ENCODE data around the gene RAD51B. TPM values are rescaled to one million over a fixed set of nuclear protein-coding genes. Genes with fewer than 3 reads are reported as not detected.

Gene RAD51B
- total RNA-seq, 2 donors from 2014 or later = 22.8 to 33.8 TPM

DNA sequence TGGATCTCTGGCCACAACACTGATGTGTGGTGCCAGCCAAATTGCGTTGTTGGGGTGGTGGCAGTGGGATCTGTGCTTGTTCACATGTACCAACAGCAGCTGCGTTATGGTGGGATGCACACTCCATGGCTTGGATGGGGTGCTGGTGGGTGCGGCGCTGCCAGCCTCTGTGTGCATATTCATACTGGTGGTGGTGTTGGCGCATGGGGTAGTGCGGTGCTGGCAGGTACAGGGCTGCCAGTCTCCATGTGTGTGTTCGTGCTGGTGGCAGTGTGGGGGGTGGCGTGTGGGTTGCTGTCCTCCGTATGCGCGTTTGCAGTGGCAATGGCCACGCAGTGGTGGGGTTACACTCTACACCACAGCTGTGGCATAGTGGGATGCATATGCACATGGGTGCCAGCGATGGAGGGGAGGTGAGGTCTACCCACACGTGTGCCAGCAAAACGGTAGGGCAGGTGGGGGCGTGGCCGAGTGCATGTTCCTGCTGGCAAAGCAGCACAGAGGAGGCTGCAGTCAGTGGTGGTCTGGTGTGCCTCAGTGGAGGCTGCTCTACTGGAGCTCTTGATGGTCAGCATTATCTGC, 26.5 kb downstream of the RAD51B start:
- Histone ChIP-seq H3K9me3 (ENCODE audit: control insufficient read depth, low read length) (no peaks in the 10 kb centered on the region), H3K27ac (ENCODE audit: low read depth, low read length) (no peak overlapping the region), H3K9ac (ENCODE audit: extremely low read depth, low read length, poor library complexity, severe bottlenecking) (no peak overlapping the region), H3K27me3 (ENCODE audit: control insufficient read depth, insufficient read depth, low read length, poor library complexity, severe bottlenecking) (no peaks in the 10 kb centered on the region), H3K4me3 (ENCODE audit: low read length) (no peak overlapping the region), H3K36me3 (ENCODE audit: control insufficient read depth, insufficient read depth, low read length) (no peaks in the 10 kb centered on the region), H3K4me1 (ENCODE audit: control insufficient read depth, insufficient read depth, low read length) (no peaks in the 10 kb centered on the region)
- H3K27me3 Mint-ChIP-seq (ENCODE audit: insufficient read depth) = no peaks in the 10 kb centered on the region
- no peak overlapping the region for H3K27ac Mint-ChIP-seq
- no peak overlapping the region for H3K4me3 Mint-ChIP-seq
- DNase-seq = no peak
- H3K36me3 Mint-ChIP-seq (ENCODE audit: low read depth) = peaks cover 12% of the 10 kb centered on the region
- TF ChIP-seq, protein P1, sequence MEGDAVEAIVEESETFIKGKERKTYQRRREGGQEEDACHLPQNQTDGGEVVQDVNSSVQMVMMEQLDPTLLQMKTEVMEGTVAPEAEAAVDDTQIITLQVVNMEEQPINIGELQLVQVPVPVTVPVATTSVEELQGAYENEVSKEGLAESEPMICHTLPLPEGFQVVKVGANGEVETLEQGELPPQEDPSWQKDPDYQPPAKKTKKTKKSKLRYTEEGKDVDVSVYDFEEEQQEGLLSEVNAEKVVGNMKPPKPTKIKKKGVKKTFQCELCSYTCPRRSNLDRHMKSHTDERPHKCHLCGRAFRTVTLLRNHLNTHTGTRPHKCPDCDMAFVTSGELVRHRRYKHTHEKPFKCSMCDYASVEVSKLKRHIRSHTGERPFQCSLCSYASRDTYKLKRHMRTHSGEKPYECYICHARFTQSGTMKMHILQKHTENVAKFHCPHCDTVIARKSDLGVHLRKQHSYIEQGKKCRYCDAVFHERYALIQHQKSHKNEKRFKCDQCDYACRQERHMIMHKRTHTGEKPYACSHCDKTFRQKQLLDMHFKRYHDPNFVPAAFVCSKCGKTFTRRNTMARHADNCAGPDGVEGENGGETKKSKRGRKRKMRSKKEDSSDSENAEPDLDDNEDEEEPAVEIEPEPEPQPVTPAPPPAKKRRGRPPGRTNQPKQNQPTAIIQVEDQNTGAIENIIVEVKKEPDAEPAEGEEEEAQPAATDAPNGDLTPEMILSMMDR (conservative IDR thresholded peaks at IDR 0.05) = no peak
- no peaks in the 10 kb centered on the region for H3K4me1 Mint-ChIP-seq
- WGBS, 2 experiments (ENCODE audit: insufficient coverage in 1 of 2, insufficient read length in 1 of 2) = 91 to 95% methylated on average over 7 to 17 of the region's 17 CpGs
- peaks cover 2% of the 10 kb centered on the region for H3K9me3 Mint-ChIP-seq

DNA sequence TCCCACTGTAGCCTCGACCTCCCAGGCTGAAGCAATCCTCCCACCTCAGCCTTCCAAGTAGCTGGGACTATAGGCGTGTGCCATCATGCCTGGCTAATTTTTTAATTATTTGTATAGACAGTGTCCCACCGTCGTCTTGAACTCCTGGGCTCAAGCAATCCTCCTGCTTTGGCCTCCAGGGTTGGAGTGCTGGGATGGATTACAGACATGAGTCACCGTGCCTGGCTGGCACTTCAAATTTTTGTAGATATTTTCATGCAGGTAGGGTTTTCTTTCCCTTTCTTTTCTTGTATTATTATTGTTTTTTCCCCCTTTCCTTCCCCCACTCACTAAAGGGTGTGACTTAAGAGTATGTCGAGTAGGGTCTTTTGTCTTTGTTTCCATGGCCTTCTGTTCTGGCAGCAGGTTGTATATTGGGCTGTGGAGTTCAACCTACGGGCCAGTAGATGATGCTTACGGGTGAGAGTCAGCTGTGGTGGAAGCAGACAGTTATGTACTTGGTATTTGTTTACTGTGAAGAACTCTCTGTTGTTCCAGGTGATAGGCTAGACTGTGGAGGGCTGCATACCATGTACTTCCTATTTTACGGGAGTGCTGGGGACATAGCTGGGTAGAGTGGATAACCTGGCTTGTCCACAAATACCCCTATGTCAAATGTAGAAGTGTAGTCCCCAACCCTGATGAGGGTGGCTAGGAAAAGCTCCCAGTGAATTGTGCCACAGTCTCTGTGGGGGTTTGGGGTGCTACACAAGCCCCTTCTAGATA, 30.7 kb downstream of the RAD51B start:
- no peak overlapping the region for H3K27ac Mint-ChIP-seq
- H3K36me3 ChIP-seq (ENCODE audit: control insufficient read depth, insufficient read depth, low read length) = no peaks in the 10 kb centered on the region
- H3K9me3 ChIP-seq (ENCODE audit: control insufficient read depth, low read length) = no peaks in the 10 kb centered on the region
- H3K9me3 Mint-ChIP-seq = peaks cover 2% of the 10 kb centered on the region
- no peak overlapping the region for H3K27ac ChIP-seq (ENCODE audit: low read depth, low read length)
- no peaks in the 10 kb centered on the region for H3K27me3 Mint-ChIP-seq (ENCODE audit: insufficient read depth)
- no peaks in the 10 kb centered on the region for H3K4me1 Mint-ChIP-seq
- H3K4me1 ChIP-seq (ENCODE audit: control insufficient read depth, insufficient read depth, low read length) = no peaks in the 10 kb centered on the region
- no peak overlapping the region for H3K4me3 ChIP-seq (ENCODE audit: low read length)
- TF ChIP-seq, protein P1 (conservative IDR thresholded peaks at IDR 0.05) = no peak
- peaks cover 8% of the 10 kb centered on the region for H3K36me3 Mint-ChIP-seq (ENCODE audit: low read depth)
- WGBS, 2 experiments (ENCODE audit: insufficient coverage in 1 of 2, insufficient read length in 1 of 2) = 86 to 94% methylated on average over 2 to 9 of the region's 9 CpGs
- no peak overlapping the region for H3K9ac ChIP-seq (ENCODE audit: extremely low read depth, low read length, poor library complexity, severe bottlenecking)
- DNase-seq = no peak
- no peak overlapping the region for H3K4me3 Mint-ChIP-seq
- no peaks in the 10 kb centered on the region for H3K27me3 ChIP-seq (ENCODE audit: control insufficient read depth, insufficient read depth, low read length, poor library complexity, severe bottlenecking)

DNA sequence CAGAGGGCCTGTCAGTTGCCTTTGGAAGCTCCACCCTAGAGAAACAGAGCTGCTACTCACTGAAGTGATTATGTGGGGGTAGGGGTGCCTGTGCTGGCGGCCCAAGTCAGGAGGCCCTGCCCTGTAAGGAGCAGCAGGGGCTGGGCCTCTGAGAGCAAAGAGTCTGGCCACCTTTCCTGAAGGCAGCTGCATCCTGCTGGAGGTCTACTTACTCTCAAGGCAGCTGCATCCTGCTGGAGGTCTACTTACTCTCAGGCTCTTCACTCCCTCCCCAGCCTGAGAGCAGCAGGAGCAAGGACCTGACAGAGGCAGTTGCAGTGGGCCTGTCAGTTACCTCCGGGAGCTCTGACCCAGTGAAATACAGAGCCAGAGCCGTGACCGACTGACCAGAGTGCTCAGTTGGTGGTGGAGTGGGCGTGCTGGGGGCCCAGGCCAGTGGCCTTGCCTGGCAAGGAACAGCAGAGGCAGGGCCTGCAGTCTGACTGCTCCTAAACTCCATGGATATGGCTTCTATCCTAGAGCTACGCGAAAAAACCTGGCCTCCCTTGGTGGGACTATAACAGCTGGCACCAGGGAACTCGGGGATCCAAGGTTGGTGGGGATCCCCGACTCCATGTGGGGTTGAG, 32.3 kb downstream of the RAD51B start:
- WGBS, 2 experiments (ENCODE audit: insufficient coverage in 1 of 2, insufficient read length in 1 of 2) = 86 to 88% methylated on average over 9 of the region's 9 CpGs
- no peaks in the 10 kb centered on the region for H3K4me1 ChIP-seq (ENCODE audit: control insufficient read depth, insufficient read depth, low read length)
- no peak overlapping the region for H3K27ac Mint-ChIP-seq
- H3K9ac ChIP-seq (ENCODE audit: extremely low read depth, low read length, poor library complexity, severe bottlenecking) = no peak overlapping the region
- H3K9me3 ChIP-seq (ENCODE audit: control insufficient read depth, low read length) = no peaks in the 10 kb centered on the region
- TF ChIP-seq, protein P1 (conservative IDR thresholded peaks at IDR 0.05) = no peak
- no peaks in the 10 kb centered on the region for H3K27me3 ChIP-seq (ENCODE audit: control insufficient read depth, insufficient read depth, low read length, poor library complexity, severe bottlenecking)
- no peaks in the 10 kb centered on the region for H3K27me3 Mint-ChIP-seq (ENCODE audit: insufficient read depth)
- H3K36me3 Mint-ChIP-seq (ENCODE audit: low read depth) = peaks cover 5% of the 10 kb centered on the region
- no peak for DNase-seq
- no peak overlapping the region for H3K4me3 Mint-ChIP-seq
- H3K4me1 Mint-ChIP-seq = no peaks in the 10 kb centered on the region
- H3K27ac ChIP-seq (ENCODE audit: low read depth, low read length) = no peak overlapping the region
- H3K4me3 ChIP-seq (ENCODE audit: low read length) = no peak overlapping the region
- H3K36me3 ChIP-seq (ENCODE audit: control insufficient read depth, insufficient read depth, low read length) = no peaks in the 10 kb centered on the region
- H3K9me3 Mint-ChIP-seq = no peaks in the 10 kb centered on the region

Measured in endodermal cell (in vitro differentiated cells).